KG1 (cell line): ENCODE measurements around the gene KCNIP3.
A peak's percentile ranks its signal among the peaks of the same experiment; 100 is the strongest.
"Not testable (repeated sequence)": the region's sequence is repeated elsewhere in the genome, so short reads cannot be mapped to it uniquely, and the experiment has no call there.

Experiments used
- DNase-seq: peaks from one replicate; lab custom pipeline; 2025; lab: John Stamatoyannopoulos, UW

The KCNIP3 gene

DNA sequence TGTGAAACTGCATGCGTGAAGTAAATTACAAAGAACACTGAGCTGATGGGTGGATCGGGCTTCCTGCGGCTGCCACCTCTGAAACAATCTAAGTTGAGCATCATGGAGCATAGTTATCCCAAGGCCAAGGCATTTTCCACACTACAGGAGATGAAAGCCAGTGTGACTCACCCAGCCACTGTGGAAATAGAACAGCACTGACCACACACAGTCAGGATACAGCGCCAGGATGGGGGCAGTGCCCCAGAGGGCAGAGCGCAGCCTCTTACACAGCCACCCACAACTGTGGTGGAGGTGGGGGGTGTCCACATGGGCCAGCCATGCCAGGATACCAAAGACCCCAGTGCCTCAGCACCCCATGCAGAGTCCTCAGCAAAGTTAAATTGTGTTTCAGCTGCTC lies 114.1 kb downstream of the KCNIP3 start:
- not testable (repeated sequence) for DNase-seq

DNA sequence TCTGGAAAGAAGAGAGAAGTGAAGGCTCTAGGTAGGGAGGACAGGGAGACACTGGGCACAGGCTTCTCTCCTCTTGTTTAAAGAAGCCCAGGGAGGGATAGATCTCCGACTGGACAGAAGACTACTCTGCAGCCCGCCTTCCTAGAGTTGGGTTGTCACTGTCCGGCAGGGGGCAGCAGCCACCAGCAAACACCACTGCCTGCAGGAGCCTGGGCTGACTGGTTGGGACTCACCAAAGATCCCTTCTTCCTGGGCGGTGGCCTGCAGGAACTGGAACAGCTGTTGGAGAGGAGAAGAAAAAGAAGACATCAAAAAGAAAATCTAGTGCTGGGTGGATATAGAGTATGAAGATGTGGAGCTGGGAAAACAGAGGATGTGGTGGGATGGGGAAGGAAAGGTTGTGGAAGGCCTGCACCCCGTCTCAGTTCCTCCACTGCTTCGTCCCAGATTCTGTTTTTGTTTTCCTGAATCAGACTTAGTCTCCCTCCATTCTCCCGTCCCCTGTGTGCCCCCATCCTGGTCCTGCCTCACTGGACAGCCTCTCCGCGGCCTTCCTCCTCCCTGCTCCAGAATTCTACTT lies 117.0 kb downstream of the KCNIP3 start:
- DNase-seq = peak; percentile 6

DNA sequence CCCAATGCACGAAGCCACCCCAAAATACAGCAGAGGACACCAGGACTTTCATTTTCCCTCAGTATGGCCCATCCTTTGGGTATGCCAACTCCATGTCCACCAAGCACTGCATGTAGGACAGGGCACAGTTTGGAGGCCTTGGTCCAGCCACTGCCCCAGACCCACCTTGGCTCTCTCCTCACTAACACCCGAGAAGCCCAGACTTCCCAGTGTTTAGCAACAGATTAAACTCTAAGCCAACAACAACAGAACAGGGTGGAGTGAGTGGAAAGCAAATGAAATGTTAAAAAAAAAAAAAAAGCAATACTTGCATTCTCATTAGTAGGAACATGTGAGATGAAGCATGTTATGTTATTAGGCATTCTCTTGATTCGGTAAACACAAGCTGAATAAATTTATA lies 118.0 kb downstream of the KCNIP3 start:
- DNase-seq = not testable (repeated sequence)

DNA sequence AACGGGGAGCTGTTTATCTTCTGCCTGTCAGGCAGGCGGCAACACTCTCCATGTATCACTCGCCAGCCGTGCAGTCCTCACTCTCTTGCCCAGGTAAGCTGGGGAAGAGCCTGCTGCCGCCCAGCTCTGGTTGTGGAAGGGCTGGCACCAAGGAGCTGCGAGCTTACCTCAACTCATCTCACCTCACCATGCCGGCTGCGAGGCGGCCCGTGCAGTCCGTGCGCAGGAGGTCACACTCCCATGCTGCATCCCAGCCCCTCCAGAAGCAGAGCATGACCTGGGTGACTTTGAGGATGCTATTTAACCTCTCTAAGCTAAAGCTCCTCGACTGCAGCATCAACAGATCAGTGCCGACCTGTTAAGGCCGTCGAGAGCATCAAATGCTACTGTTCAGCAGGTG lies 118.4 kb downstream of the KCNIP3 start:
- DNase-seq = not testable (repeated sequence)

DNA sequence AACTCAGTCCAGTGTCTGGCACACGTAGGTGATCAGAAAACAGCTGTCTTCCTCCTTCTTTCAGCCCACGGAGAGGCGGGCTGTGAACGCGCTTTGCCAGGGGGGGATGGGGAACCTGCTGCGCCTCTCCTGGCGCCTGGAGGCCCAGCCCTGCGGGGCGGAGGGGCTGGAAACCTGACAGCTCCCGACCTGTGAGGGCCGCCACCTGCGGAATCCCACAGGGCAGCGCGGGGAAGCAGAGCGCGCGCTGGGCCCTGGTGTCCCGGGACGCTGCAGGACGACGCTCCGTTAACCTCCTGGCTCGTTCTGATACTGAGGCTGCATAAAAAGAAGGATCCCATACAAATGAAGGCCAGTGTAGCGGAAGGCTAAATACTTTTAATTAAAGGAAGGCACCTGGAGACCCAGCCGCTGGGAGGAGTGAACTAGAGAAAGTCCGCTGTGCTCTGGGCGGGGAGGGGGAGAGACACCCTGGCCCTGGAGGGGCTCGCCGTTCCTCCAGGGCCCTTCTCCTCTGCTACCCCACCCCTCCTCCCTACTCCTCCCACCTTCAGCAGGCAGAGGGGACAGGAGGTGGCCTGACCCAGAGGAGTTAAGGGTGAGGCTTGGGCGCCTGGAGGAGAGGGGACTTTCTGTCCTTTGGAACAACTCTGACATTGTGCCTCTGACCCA lies 130.2 kb downstream of the KCNIP3 start:
- not testable (repeated sequence) for DNase-seq

DNA sequence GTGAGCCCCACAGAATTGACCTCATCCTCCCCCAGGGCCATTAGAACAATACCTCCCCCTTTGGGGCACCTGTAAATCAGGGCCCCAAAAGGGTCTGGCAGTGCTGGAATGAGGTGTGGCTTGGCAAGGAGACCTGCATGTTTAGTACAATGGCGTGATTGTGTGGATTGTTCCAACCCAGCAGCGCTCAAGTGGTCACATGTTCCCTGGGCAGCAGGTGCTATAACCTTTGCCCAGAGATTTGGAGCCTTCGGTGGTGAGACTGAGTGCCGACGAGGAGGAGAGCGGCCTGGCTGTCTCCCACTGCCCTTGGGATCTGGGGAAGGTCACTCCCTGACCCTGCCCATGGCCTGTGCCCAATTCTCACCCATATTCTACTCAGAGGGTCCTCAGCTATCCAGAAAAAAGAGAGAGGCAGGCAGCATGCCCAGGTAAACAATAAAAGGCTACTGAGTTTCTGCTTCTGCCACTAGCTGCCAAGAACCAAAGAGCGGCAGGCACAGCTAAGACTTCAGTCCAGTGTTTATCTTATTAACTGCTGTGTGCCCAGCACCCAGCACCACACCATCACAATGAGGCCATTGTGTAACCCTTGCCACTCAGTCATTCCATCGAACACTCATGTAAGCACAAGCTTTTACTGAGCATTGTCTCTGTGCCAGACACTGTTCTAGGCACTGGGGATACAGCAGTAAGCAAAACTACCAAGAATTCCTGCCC lies 132.8 kb downstream of the KCNIP3 start:
- DNase-seq = not testable (repeated sequence)

DNA sequence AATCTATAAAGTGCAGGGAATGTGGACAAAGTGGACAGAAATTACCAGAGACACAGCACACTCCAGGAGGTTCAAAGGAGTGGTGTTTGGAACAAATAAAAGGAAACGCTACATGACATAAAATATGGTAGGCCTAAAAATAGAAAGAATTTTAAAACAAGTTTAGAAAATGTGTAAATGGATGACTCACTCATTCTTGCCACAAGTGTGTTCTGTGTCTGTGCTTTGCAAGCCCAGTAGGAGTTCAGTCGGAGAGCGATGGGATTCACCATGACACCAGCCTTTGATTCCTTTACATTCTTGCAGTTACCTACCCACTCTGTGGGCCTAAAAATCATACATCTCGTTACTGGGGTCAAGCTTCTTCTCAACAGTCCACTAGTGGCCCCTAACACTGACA lies 136.2 kb downstream of the KCNIP3 start:
- DNase-seq = not testable (repeated sequence)

DNA sequence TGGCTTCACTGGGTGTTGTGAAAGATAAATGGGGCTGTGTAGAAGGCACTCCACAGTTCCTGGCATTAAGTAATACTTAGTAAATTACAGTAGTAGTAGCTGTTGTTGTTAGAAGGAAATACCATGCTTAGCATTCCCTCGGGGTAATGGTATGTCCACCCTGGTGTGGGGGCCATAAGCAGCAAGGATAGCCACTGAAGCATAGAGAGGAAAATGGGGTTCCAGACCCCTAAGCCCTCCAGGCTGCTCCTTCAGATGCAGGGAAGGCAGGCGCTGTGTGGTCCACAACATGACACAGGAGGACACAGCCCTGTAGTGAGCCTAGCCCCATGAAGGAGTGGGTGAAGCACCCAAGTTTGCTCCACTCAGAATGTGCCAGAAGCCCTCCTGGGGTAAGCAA lies 136.8 kb downstream of the KCNIP3 start:
- DNase-seq = not testable (repeated sequence)

DNA sequence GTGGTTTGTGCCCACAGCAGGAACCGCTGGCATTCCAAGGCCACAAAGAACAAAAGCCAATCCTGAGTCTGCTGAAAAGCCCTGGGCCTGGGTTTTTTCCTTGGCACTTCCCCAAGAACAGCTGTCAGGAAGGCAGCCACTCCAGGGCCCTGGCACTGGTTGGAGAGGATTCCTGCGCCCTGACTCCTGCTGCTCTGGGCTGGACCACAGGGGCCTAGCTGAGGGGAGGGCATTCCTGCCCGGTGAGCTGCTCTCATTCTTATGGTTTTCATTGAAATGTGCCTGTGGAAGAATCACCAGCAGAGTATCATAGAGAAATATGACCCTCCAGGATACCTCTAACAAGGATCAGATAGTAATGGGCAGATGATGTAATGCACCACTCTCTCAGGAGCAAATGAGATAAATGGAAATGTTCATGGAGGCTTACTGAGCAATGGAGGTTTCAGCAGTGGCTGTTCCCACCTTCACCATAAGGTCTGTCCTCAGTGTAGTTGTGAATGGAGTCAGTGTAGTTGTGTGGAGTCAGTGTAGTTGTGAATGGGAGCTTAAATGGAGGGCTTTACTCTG lies 137.4 kb downstream of the KCNIP3 start:
- DNase-seq = not testable (repeated sequence)

DNA sequence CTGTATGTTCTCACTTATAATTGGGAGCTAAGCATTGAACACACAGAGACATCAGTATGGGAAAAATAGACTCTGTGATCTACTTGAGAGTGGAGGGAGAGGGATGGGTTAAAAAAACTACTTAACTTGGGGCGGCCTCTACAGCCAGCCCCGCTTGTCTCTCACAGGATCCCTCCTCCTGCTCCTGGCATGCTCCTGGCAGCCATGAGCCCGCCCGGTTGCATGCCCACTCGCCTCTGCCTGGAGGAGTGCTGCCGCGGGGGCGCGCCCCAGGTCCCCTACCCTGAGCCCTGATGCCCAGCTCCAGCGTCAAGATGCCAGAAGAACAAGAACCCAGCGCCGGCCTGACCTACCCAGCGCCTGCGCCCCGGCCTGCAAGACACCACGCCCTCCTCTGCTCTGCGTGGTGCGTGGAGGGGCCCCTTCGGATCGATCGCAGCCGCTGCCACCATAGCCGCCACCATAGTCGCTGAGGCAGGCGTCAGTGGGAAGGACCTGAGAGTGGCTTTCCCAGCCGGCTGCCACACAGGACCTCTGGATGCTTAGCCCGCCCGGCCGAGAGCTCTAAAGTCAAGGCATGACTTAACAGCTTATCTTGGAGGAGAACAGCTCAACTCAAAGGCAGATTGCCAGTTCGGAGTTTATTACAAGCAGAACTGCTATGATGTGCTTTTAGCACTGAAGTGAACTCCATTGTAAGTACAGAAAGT lies 138.2 kb downstream of the KCNIP3 start:
- DNase-seq = not testable (repeated sequence)
